Brain microvascular endothelial cell (primary cell): ENCODE data around the gene NRXN2.

Experiments
- DNase-seq: peaks from one replicate; pipeline ENCODE4 v3.0.0-alpha.2; 2020
- H3K27ac ChIP-seq: fragments of 250-450 bp; sonication (Bioruptor Pico); 2 replicates; pipeline ENCODE4 v1.5.1; 2020; ENCODE audit warnings: mild to moderate bottlenecking, moderate library complexity
- H3K27me3 ChIP-seq: fragments of 250-450 bp; sonication (Bioruptor Pico); replicated peaks from 2 replicates; pipeline ENCODE4 v1.5.1; 2020; ENCODE audit warnings: mild to moderate bottlenecking
- H3K36me3 ChIP-seq: fragments of 250-450 bp; sonication (Bioruptor Pico); replicated peaks from 2 replicates; pipeline ENCODE4 v1.5.1; 2020; ENCODE audit warnings: mild to moderate bottlenecking
- H3K4me3 ChIP-seq: 2 replicates; pipeline ENCODE4 v1.5.1; 2011; ENCODE audit warnings: low read depth, mild to moderate bottlenecking, control low read depth, low read length, moderate library complexity
- CTCF ChIP-seq: IDR thresholded peaks from 2 replicates; pipeline ENCODE4 v1.5.1; 2011; ENCODE audit warnings: low read depth, mild to moderate bottlenecking, moderate library complexity, low read length, control low read depth, inconsistent platforms; ENCODE audit errors: missing control alignments
- in situ Hi-C: cut with HindIII; loops from 2 replicates; pipeline ENCODE4 v1.10.0; 2017; ENCODE audit warnings: low sequenced_read_pairs, low pct_ligation_motif_present

Gene NRXN2

GRCh38 chr11:64714666-64715065, 8.3 kb downstream of the NRXN2 start:
- Histone ChIP-seq H3K4me3 (no peak overlapping the region), H3K36me3 (no peaks in the 10 kb centered on the region), H3K27ac (no peak overlapping the region), H3K27me3 (peaks cover 48% of the 10 kb centered on the region)
- no peak for DNase-seq
- TF ChIP-seq CTCF = no peak
- in situ Hi-C loops = no loop called here

- no peak for DNase-seq
- Histone ChIP-seq H3K27me3 (peaks cover 48% of the 10 kb centered on the region), H3K4me3 (no peak overlapping the region), H3K36me3 (no peaks in the 10 kb centered on the region), H3K27ac (no peak overlapping the region)
- in situ Hi-C loops = no loop called here
- TF ChIP-seq CTCF = no peak
Measured at GRCh38 chr11:64713781-64714363, 9.1 kb downstream of the NRXN2 start.

DNA sequence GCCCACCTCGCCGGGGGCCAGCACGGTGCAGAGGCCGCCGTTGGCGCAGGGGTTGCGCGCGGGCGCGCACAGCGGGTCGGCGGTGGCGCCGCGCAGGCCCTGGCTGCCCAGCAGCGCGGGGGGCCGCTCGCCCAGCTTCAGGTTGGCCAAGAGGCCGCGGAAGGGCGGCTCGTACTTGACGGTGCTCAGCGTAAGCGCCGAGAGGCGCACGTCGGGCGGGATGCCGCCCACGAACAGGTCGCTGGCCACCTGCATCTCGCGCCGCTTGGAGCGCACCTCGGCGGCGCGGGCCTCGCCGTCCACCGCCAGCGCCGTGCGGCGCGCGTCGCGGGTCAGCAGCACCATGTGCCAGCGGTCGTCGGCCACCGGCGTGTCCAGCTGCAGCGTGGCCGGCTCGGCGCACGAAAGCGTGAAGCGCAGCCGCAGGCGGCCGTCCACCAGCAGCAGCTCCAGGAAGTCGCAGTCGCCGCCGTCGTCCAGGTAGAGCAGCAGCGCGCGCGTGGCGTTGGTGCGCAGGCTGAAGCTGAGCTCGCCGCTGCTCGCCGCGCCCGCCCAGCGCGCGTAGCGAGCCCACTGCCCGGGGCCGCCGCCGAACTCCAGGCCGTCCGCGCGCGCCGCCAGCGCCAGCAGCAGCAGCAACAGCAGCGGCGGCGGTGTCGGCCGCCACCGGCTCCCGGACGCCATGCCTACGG, 9.8 kb downstream of the NRXN2 start:
- TF ChIP-seq CTCF = no peak
- no peaks in the 10 kb centered on the region for H3K36me3 ChIP-seq
- H3K4me3 ChIP-seq = no peak overlapping the region
- in situ Hi-C loops = no loop called here
- no peak for DNase-seq
- no peak overlapping the region for H3K27ac ChIP-seq
- H3K27me3 ChIP-seq = peaks cover 46% of the 10 kb centered on the region

- TF ChIP-seq CTCF = no peak
- Histone ChIP-seq H3K27me3 (peaks cover 45% of the 10 kb centered on the region), H3K27ac (no peak overlapping the region), H3K36me3 (no peaks in the 10 kb centered on the region), H3K4me3 (no peak overlapping the region)
- in situ Hi-C loops = no loop called here
- no peak for DNase-seq
Measured at GRCh38 chr11:64712430-64713015, 10.5 kb downstream of the NRXN2 start.

DNA sequence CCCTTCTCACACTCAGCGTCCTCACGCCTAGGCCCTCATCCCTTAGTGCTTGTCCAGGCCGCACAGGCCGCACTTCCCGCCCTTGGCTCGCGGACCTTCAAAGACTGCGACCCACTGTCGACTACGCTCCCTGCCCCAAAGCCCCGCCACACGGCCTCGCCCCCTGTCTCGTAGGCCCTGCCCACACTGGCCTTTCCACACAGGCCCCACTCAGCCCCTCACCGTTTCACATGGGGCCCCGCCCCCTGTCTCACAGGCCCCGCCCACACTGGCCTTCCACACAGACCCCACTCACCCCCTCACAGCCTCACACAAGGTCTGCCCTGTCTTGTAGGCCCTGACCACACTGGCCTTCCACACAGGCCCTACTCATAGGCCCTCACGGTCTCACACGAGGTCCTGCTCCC, 11.0 kb downstream of the NRXN2 start:
- no peak for TF ChIP-seq CTCF
- in situ Hi-C loops = no loop called here
- Histone ChIP-seq H3K27me3 (peaks cover 39% of the 10 kb centered on the region), H3K4me3 (no peak overlapping the region), H3K27ac (no peak overlapping the region), H3K36me3 (no peaks in the 10 kb centered on the region)
- DNase-seq = no peak
